B cell (primary cell): ENCODE measurements around the gene SRR.

Source experiments
- CTCF ChIP-seq: fragments of 200-600 bp; IDR thresholded peaks from one replicate; pipeline ENCODE4 v1.8.0; 2022; ENCODE audit warnings: antibody characterized with exemption, mild to moderate bottlenecking
- EZH2 ChIP-seq: IDR thresholded peaks from 2 replicates; pipeline ENCODE4 v1.6.1; 2012; ENCODE audit warnings: borderline replicate concordance, low read depth, mild to moderate bottlenecking, moderate library complexity, low read length; ENCODE audit not compliant: insufficient read depth, poor library complexity, severe bottlenecking

- TF ChIP-seq CTCF (no peak), EZH2 (no peak)
Measured at GRCh38 chr17:2274414-2274813, 29.3 kb upstream of the SRR start.
